GM12801 (cell line): ENCODE data around the gene JPH2.

Experiments used
- TF ChIP-seq, protein P1 (sequence below): IDR thresholded peaks from one replicate; pipeline ENCODE4 v1.5.1; 2011; ENCODE audit warnings: control low read depth; ENCODE audit not compliant: insufficient read length; ENCODE audit errors: extremely low read depth

JPH2 gene

GRCh38 chr20:44209686-44210405, 22.9 kb upstream of the JPH2 start:
- TF ChIP-seq, protein P1, sequence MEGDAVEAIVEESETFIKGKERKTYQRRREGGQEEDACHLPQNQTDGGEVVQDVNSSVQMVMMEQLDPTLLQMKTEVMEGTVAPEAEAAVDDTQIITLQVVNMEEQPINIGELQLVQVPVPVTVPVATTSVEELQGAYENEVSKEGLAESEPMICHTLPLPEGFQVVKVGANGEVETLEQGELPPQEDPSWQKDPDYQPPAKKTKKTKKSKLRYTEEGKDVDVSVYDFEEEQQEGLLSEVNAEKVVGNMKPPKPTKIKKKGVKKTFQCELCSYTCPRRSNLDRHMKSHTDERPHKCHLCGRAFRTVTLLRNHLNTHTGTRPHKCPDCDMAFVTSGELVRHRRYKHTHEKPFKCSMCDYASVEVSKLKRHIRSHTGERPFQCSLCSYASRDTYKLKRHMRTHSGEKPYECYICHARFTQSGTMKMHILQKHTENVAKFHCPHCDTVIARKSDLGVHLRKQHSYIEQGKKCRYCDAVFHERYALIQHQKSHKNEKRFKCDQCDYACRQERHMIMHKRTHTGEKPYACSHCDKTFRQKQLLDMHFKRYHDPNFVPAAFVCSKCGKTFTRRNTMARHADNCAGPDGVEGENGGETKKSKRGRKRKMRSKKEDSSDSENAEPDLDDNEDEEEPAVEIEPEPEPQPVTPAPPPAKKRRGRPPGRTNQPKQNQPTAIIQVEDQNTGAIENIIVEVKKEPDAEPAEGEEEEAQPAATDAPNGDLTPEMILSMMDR: no peak

- TF ChIP-seq, protein P1: no peak
Measured at GRCh38 chr20:44208770-44209169, 21.8 kb upstream of the JPH2 start.

- TF ChIP-seq, protein P1: no peak
Measured at GRCh38 chr20:44208165-44208564, 21.2 kb upstream of the JPH2 start.

GRCh38 chr20:44207126-44207723, 20.2 kb upstream of the JPH2 start:
- TF ChIP-seq, protein P1: no peak

- TF ChIP-seq, protein P1: no peak
Measured at GRCh38 chr20:44206132-44206531, 19.1 kb upstream of the JPH2 start.

- TF ChIP-seq, protein P1: no peak
Measured at GRCh38 chr20:44204832-44205215, 17.8 kb upstream of the JPH2 start.

DNA sequence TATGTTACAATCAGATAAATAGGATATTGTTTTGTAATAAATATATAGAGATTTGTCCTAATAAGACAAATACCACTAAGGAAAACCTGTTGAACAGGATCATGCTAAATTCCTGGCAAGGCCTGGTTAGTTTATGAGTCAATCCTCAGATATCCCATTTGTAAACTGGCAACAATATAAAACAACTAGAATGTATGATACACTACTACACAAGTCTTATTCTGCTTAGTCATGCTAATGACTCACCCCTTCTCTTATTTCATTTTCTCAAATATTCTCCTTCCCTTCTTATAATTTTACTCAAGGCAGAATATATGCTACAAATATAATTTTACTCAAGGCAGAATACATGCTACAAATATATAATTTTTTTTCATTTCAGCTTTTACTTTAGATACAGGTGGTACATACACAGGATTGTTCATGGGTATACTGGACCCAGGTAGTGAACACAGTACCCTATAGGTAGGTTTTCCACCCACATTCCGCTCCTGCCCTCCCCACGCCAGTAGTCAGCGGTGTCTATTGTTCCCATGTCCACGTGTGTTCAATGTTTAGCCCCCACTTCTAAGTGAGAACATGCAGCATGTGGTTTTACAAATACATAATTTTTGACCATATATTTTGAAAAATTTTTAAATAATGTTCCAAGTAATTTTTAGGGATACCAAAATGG, 17.3 kb upstream of the JPH2 start:
- TF ChIP-seq, protein P1: no peak
